Mononuclear cell (primary cell): ENCODE results near the gene PLIN3. TPM values are rescaled to one million over a fixed set of nuclear protein-coding genes. Genes with fewer than 3 reads are reported as not detected.
"Not testable (repeated sequence)": the region's sequence is repeated elsewhere in the genome, so short reads cannot be mapped to it uniquely, and the experiment has no call there.

Experiments used
- H3K27me3 ChIP-seq: 2 replicates; pipeline ENCODE4 v1.6.0; 2011; ENCODE audit warnings: low read length, control low read depth; ENCODE audit not compliant: insufficient read depth
- H3K4me1 ChIP-seq: 2 replicates; pipeline ENCODE4 v1.5.1; 2011; ENCODE audit warnings: mild to moderate bottlenecking, low read length, control low read depth; ENCODE audit not compliant: insufficient read depth
- H3K4me3 ChIP-seq: 2 replicates; pipeline ENCODE4 v1.5.1; 2011; ENCODE audit warnings: mild to moderate bottlenecking, low read length, moderate library complexity
- H3K9me3 ChIP-seq: 2 replicates; pipeline ENCODE4 v1.5.1; 2011; ENCODE audit warnings: low read depth, mild to moderate bottlenecking, control low read depth, low read length
- total RNA-seq: library from RNA; depleted of rRNA; stranded (reverse); fragments of >200 nt; gene quantifications from one replicate; pipeline ENCODE4 v1.2.3, GENCODE V29; 2012

Gene PLIN3
- total RNA-seq, 1 donor: 44.1 TPM

DNA sequence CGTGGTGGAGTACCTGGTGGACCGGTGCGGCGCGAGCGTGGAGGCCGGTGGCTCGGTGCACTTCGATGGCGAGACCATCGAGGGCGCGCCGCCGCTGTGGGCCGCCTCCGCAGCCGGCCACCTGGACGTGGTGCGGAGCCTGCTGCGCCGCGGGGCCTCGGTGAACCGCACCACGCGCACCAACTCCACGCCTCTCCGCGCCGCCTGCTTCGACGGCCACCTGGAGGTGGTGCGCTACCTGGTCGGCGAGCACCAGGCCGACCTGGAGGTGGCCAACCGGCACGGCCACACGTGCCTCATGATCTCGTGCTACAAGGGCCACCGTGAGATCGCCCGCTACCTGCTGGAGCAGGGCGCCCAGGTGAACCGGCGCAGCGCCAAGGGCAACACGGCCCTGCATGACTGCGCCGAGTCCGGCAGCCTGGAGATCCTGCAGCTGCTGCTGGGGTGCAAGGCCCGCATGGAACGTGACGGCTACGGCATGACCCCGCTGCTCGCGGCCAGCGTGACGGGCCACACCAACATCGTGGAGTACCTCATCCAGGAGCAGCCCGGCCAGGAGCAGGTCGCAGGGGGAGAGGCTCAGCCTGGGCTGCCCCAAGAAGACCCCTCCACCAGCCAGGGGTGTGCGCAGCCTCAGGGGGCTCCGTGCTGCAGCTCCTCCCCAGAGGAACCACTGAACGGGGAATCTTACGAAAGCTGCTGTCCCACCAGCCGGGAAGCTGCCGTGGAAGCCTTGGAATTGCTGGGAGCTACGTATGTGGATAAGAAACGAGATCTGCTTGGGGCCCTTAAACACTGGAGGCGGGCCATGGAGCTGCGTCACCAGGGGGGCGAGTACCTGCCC lies 75.2 kb downstream of the PLIN3 start:
- Histone ChIP-seq H3K4me1 (peaks cover 32% of the 10 kb centered on the region), H3K4me3 (peak overlapping the region; percentile 71)
- H3K9me3 ChIP-seq: not testable (repeated sequence)

DNA sequence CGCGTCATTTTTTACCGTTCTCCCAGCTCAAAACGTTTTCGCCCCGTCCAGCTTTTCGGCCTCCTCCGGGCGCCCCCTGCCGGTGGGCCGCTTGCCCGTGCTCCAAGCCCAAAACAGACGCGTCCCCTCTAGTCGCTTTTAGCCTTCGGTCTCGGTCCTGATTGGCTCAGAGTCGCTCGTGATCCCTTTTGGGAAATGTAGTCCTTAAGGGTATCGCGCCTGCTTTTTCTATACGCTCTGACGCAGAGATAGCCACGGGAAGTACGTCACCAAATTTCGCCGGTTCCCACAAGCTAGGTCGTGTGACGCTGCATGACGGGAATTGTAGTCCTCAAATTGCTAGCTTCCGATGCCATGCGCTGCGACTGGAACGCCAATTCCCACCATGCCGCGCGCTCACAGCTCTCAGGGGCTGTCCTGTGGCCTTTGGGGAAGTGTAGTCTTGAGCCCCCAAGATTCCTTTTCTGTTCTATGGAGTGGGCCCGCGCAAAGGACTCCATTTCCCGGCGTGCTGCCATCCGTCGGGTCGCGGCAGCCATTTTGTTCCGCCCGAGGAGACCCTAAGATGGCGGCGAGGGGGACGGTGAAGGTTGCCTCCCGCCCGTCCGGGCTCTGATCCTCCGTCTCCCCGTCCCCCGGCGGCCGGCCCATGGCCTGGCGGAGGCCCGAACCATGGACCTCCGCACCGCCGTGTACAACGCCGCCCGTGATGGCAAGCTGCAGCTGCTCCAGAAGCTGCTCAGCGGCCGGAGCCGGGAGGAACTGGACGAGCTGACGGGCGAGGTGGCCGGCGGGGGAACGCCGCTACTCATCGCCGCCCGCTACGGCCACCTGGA lies 76.1 kb downstream of the PLIN3 start, which contains the start of gene FEM1A:
Gene FEM1A, plus strand, starts transcription at position 552 of the 836 bp plus-strand sequence. Its CDS starts 121 bp downstream, at position 673.
- Histone ChIP-seq H3K4me1 (peaks cover 32% of the 10 kb centered on the region), H3K4me3 (peak within 1 kb of the TSS; percentile 71), H3K27me3 (no peaks in the 10 kb centered on the region), H3K9me3 (no peaks in the 10 kb centered on the region)

More for the DNA sequence above, 75.2 kb downstream of the PLIN3 start:
- H3K27me3 ChIP-seq: not testable (repeated sequence)

Other genes with a start within 250 kb of the PLIN3 start
- 5.5 TPM for gene TNFAIP8L1, start 228.2 kb downstream of the PLIN3 start, total RNA-seq
- 40.8 TPM for gene MYDGF, start 197.3 kb downstream of the PLIN3 start, total RNA-seq
- gene DPP9, start 143.8 kb downstream of the PLIN3 start, total RNA-seq: 59.6 TPM
- gene FEM1A, start 75.9 kb downstream of the PLIN3 start, total RNA-seq: 15.1 TPM
- gene TICAM1, start 36.0 kb downstream of the PLIN3 start, total RNA-seq: 7.0 TPM
- gene ARRDC5, start 35.2 kb upstream of the PLIN3 start, total RNA-seq: 4.3 TPM
- gene UHRF1, start 41.8 kb upstream of the PLIN3 start, total RNA-seq: 0.21 TPM
- 17.9 TPM for gene KDM4B, start 101.4 kb upstream of the PLIN3 start, total RNA-seq